HCT116 (cell line): ENCODE data around the gene PODNL1. TPM values are rescaled to one million over a fixed set of nuclear protein-coding genes. Genes with fewer than 3 reads are reported as not detected.

Experiments used
- ATAC-seq: fragments of 200-7000 bp; cut with Tn5 transposase; 2 replicates; pipeline ENCODE4 v1.9.1; 2020; ENCODE audit warnings: mild to moderate bottlenecking, moderate library complexity
- BruUV-seq: library from RNA; stranded (reverse); fragments of 400-500 nt; replicated peaks from 2 replicates; lab custom pipeline; 2021; lab: Mats Ljungman, UMichigan
- CTCF ChIA-PET: fragments of 300-600 bp; sonication (Branson Sonifier 250); formaldehyde crosslinking; loops from one replicate; lab custom pipeline; 2021; ENCODE audit warnings: antibody characterized with exemption; lab: Charles Lee
- POLR2A ChIA-PET: fragments of 300-600, 350-600 bp; sonication (Branson Sonifier 250); formaldehyde crosslinking; loops from one replicate; lab custom pipeline; 2021; ENCODE audit warnings: antibody characterized with exemption; lab: Charles Lee
- RAD21 ChIA-PET, 2 experiments: fragments of 300-600 bp; sonication (Branson Sonifier 250); formaldehyde crosslinking; loops; one replicate each; lab custom pipeline; 2023; ENCODE audit warnings: low total read pairs in 2 of 2; ENCODE audit not compliant: uncharacterized antibody in 2 of 2, unreplicated experiment in 2 of 2, low non-redundant PET in 1 of 2; lab: Charles Lee
- DNase-seq: peaks from one replicate; pipeline ENCODE4 v3.0.0-alpha.2; 2010; ENCODE audit warnings: low read depth, low spot score
- H2AFZ ChIP-seq: fragments of 200-600 bp; shearing (Covaris generic), sonication (generic); 2 replicates; pipeline ENCODE4 v1.6.1; 2017; ENCODE audit warnings: low read depth, mixed run types, mixed read lengths, antibody characterized with exemption, low read length; ENCODE audit not compliant: poor library complexity, severe bottlenecking
- H3K27ac ChIP-seq: 2 replicates; pipeline ENCODE4 v1.5.1; 2012; ENCODE audit warnings: low read depth, low read length
- H3K27me3 ChIP-seq: fragments of 200-600 bp; sonication (generic); 2 replicates; pipeline ENCODE4 v1.6.1; 2016; ENCODE audit warnings: mixed run types, low read length, mixed read lengths; ENCODE audit not compliant: insufficient read depth
- H3K36me3 ChIP-seq, 2 experiments: fragments of 200-500 bp in 1 of 2; fragments of 200-600 bp in 1 of 2; sonication (Bioruptor generic) in 1 of 2; sonication (generic) in 1 of 2; 2 replicates each; pipeline versions ENCODE4 v1.5.1 to v1.6.1; 2014 to 2016; ENCODE audit warnings: low read length in 2 of 2, inconsistent platforms in 1 of 2, mixed read lengths in 1 of 2, mixed run types in 1 of 2; ENCODE audit not compliant: insufficient read depth in 2 of 2, control insufficient read depth in 1 of 2
- H3K4me1 ChIP-seq, 2 experiments: fragments of 200-600 bp in 1 of 2; sonication (generic) in 1 of 2; 2 replicates each; pipeline versions ENCODE4 v1.5.1 to v1.6.1; 2012 to 2017; ENCODE audit warnings: low read length in 2 of 2, inconsistent platforms in 1 of 2, mild to moderate bottlenecking in 1 of 2, mixed read lengths in 1 of 2, mixed run types in 1 of 2, moderate library complexity in 1 of 2; ENCODE audit not compliant: insufficient read depth in 2 of 2, control insufficient read depth in 1 of 2
- H3K4me2 ChIP-seq: fragments of 200-600 bp; sonication (generic); 2 replicates; pipeline ENCODE4 v1.6.1; 2017; ENCODE audit warnings: mixed run types, low read length, mixed read lengths
- H3K4me3 ChIP-seq, 2 experiments: fragments of 200-600 bp in 1 of 2; sonication (generic) in 1 of 2; replicated peaks in 1 of 2; 2 replicates each; pipeline ENCODE4 v1.5.1; 2011 to 2016; ENCODE audit warnings: low read length in 2 of 2, control low read depth in 1 of 2, low read depth in 1 of 2, mild to moderate bottlenecking in 1 of 2, mixed read lengths in 1 of 2, mixed run types in 1 of 2
- H3K79me2 ChIP-seq: fragments of 200-600 bp; sonication (generic); 2 replicates; pipeline ENCODE4 v1.6.1; 2017; ENCODE audit warnings: mild to moderate bottlenecking, mixed run types, low read length, moderate library complexity, mixed read lengths; ENCODE audit not compliant: insufficient read depth
- H3K9ac ChIP-seq: fragments of 200-600 bp; sonication (generic); 2 replicates; pipeline ENCODE4 v1.6.1; 2016; ENCODE audit warnings: low read length, mixed read lengths
- H3K9me2 ChIP-seq: fragments of 200-600 bp; sonication (generic), shearing (Covaris generic); 2 replicates; pipeline ENCODE4 v1.6.1; 2017; ENCODE audit warnings: mixed run types, mild to moderate bottlenecking, moderate library complexity; ENCODE audit not compliant: insufficient read depth
- H3K9me3 ChIP-seq, 2 experiments: fragments of 200-500 bp in 1 of 2; fragments of 200-600 bp in 1 of 2; sonication (Bioruptor generic) in 1 of 2; sonication (generic) in 1 of 2; 2 replicates each; pipeline ENCODE4 v1.6.1; 2014 to 2017; ENCODE audit warnings: low read length in 2 of 2, mixed read lengths in 2 of 2, inconsistent platforms in 1 of 2, low read depth in 1 of 2, mild to moderate bottlenecking in 1 of 2, mixed run types in 1 of 2, moderate library complexity in 1 of 2; ENCODE audit not compliant: control insufficient read depth in 1 of 2, insufficient read depth in 1 of 2
- H4K20me1 ChIP-seq: fragments of 200-600 bp; sonication (generic), shearing (Covaris generic); 2 replicates; pipeline ENCODE4 v1.6.1; 2017; ENCODE audit warnings: mixed run types, mild to moderate bottlenecking, moderate library complexity; ENCODE audit not compliant: insufficient read depth
- CBX3 ChIP-seq: IDR thresholded peaks from 2 replicates; pipeline ENCODE4 v1.6.1; 2012; ENCODE audit warnings: low read depth
- CEBPB ChIP-seq: IDR thresholded peaks from 2 replicates; pipeline ENCODE4 v1.6.1; 2012; ENCODE audit warnings: low read depth
- EGR1 ChIP-seq: IDR thresholded peaks from 2 replicates; pipeline ENCODE4 v1.6.1; 2012; ENCODE audit warnings: low read depth
- EZH2 ChIP-seq: fragments of 200-600 bp; sonication (generic); IDR thresholded peaks from 2 replicates; pipeline ENCODE4 v1.6.1; 2017; ENCODE audit warnings: antibody characterized with exemption, mixed run types
- FOSL1 ChIP-seq: IDR thresholded peaks from 2 replicates; pipeline ENCODE4 v1.6.1; 2012; ENCODE audit warnings: low read depth
- JUND ChIP-seq: IDR thresholded peaks from 2 replicates; pipeline ENCODE4 v1.6.1; 2012
- POLR2A ChIP-seq: IDR thresholded peaks from 2 replicates; pipeline ENCODE4 v1.7.0; 2011; ENCODE audit warnings: borderline replicate concordance; ENCODE audit not compliant: insufficient read depth, insufficient read length; ENCODE audit errors: extremely low read depth
- POLR2AphosphoS5 ChIP-seq: IDR thresholded peaks from 2 replicates; pipeline ENCODE4 v1.6.1; 2011; ENCODE audit warnings: mild to moderate bottlenecking, low read depth, low read length, moderate library complexity
- RAD21 ChIP-seq: IDR thresholded peaks from 2 replicates; pipeline ENCODE4 v1.6.1; 2012; ENCODE audit warnings: low read depth, mild to moderate bottlenecking
- REST ChIP-seq: IDR thresholded peaks from 2 replicates; pipeline ENCODE4 v1.6.1; 2012; ENCODE audit warnings: low read depth
- SP1 ChIP-seq: IDR thresholded peaks from 2 replicates; pipeline ENCODE4 v1.6.1; 2012; ENCODE audit warnings: low read depth
- SRF ChIP-seq: IDR thresholded peaks from 2 replicates; pipeline ENCODE4 v1.6.1; 2012; ENCODE audit warnings: low read depth
- YY1 ChIP-seq: IDR thresholded peaks from 2 replicates; pipeline ENCODE4 v1.6.1; 2011; ENCODE audit warnings: low read length, low read depth, moderate library complexity, mild to moderate bottlenecking; ENCODE audit not compliant: insufficient replicate concordance; ENCODE audit errors: extremely low read depth
- ZBTB33 ChIP-seq: IDR thresholded peaks from 2 replicates; pipeline ENCODE4 v1.6.1; 2011; ENCODE audit warnings: mild to moderate bottlenecking, low read length, moderate library complexity; ENCODE audit not compliant: insufficient replicate concordance; ENCODE audit errors: extremely low read depth
- ZFX ChIP-seq: fragments of 450-650 bp; IDR thresholded peaks from 2 replicates; pipeline ENCODE4 v1.6.1; 2017
- ZNF274 ChIP-seq: fragments of 200-500 bp; sonication (Bioruptor generic); IDR thresholded peaks from 2 replicates; pipeline ENCODE4 v1.6.1; 2014; ENCODE audit warnings: mild to moderate bottlenecking, low read depth, low read length, inconsistent platforms
- intact Hi-C: fragments of 100-400 bp; cut with micrococcal nuclease; formaldehyde crosslinking; loops from 2 replicates; pipeline ENCODE4 v1.10.0; 2022
- total RNA-seq: library from RNA; stranded (reverse); gene quantifications from one replicate; pipeline ENCODE4 v1.2.1, GENCODE V29; 2021; ENCODE audit not compliant: unreplicated experiment

The PODNL1 gene
- total RNA-seq, 1 experiment from 2014 or later, result 0.71 TPM

- Histone ChIP-seq H2AFZ (no peak overlapping the region), H3K4me2 (no peak overlapping the region), H3K9me3 (no peaks in the 10 kb centered on the region), H3K36me3 (peaks cover 11 to 32% of the 10 kb centered on the region in 2 experiments; a peak in 3 of 4 replicates), H3K27ac (no peak overlapping the region), H4K20me1 (no peaks in the 10 kb centered on the region), H3K79me2 (peaks cover 4% of the 10 kb centered on the region; the same call in 1 of the 2 replicates), H3K4me3 (no peak overlapping the region), H3K4me1 (no peaks in the 10 kb centered on the region), H3K27me3 (no peaks in the 10 kb centered on the region), H3K9ac (no peak overlapping the region), H3K9me2 (no peaks in the 10 kb centered on the region)
- DNase-seq (no peak), ATAC-seq (0 out of 2 replicates have a peak, but pooled peaks have one; percentile 3)
- ChIA-PET RAD21 (interaction anchor here in 1 of 2 experiments (0.6 kb wide), 1 partner anchor 229 kb away, joined by 3 read pairs; no protein-coding TSS in a partner anchor), CTCF (no interaction called here), POLR2A (no interaction called here)
- intact Hi-C loops, result no loop called here
- TF ChIP-seq POLR2A, result no peak
- no peak for TF ChIP-seq EGR1
- TF ChIP-seq FOSL1, result no peak
- TF ChIP-seq CEBPB, result no peak
- no peak for TF ChIP-seq JUND
- no peak for TF ChIP-seq SP1
- TSS peak; percentile 5 for BruUV-seq
Measured at GRCh38 chr19:13959141-13959961, 21.1 kb upstream of the PODNL1 start.

GRCh38 chr19:13958043-13958442 lies 19.8 kb upstream of the PODNL1 start:
- intact Hi-C loops, result no loop called here
- Histone ChIP-seq H3K4me2 (no peak overlapping the region), H3K4me1 (peaks cover 7 to 10% of the 10 kb centered on the region in 2 experiments), H3K27ac (no peak overlapping the region), H3K9me2 (no peaks in the 10 kb centered on the region), H2AFZ (no peak overlapping the region), H3K36me3 (peaks cover 11 to 32% of the 10 kb centered on the region in 2 experiments; a peak in 3 of 4 replicates), H3K27me3 (no peaks in the 10 kb centered on the region), H3K9me3 (no peaks in the 10 kb centered on the region), H3K9ac (no peak overlapping the region), H4K20me1 (no peaks in the 10 kb centered on the region), H3K79me2 (peaks cover 17% of the 10 kb centered on the region), H3K4me3 (no peak overlapping the region)
- ChIA-PET RAD21 (no interaction called here), POLR2A (no interaction called here), CTCF (no interaction called here)
- no peak for ATAC-seq
- BruUV-seq, result no TSS peak
- no peak for DNase-seq
- TF ChIP-seq ZFX, result no peak
- no peak for TF ChIP-seq YY1
- TF ChIP-seq ZNF274, result no peak
- no peak for TF ChIP-seq SRF
- no peak for TF ChIP-seq JUND
- no peak for TF ChIP-seq POLR2AphosphoS5
- TF ChIP-seq POLR2A, result no peak
- TF ChIP-seq ZBTB33, result no peak
- TF ChIP-seq EZH2, result no peak
- TF ChIP-seq CBX3, result no peak
- no peak for TF ChIP-seq RAD21
- TF ChIP-seq REST, result no peak
